Measurements from ENCODE around the gene NBAS. TPM values are rescaled to one million over a fixed set of nuclear protein-coding genes. Genes with fewer than 3 reads are reported as not detected.
A peak's percentile ranks its signal among the peaks of the same experiment; 100 is the strongest.

Gene NBAS
- total and polyA plus RNA-seq, 2 of the 13 experiments (the other 11 are each of a cell fraction or from before 2014, with no cell fraction given) = 33.6 to 58.7 TPM

GRCh38 chr2:15435474-15435873 is 125.7 kb downstream of the NBAS start (continued):
- TF ChIP-seq ZNF232 (CRISPR knock-in tag; IDR thresholded peaks at IDR 0.05; ENCODE audit: borderline replicate concordance) = no peak
- peak; percentile 23; the same call in 1 of the 2 replicates for TF ChIP-seq KAT8 (CRISPR knock-in tag; IDR thresholded peaks at IDR 0.05)
- no peak for TF ChIP-seq HDAC6 (IDR thresholded peaks at IDR 0.05; ENCODE audit: low read depth, low read length)
- TF ChIP-seq ZNF615 (CRISPR knock-in tag; IDR thresholded peaks at IDR 0.05; ENCODE audit: borderline replicate concordance) = no peak
- TF ChIP-seq ZNF652 (CRISPR knock-in tag; IDR thresholded peaks at IDR 0.05; ENCODE audit: borderline replicate concordance, low read depth) = no peak
- TF ChIP-seq FOXK2 (IDR thresholded peaks at IDR 0.05) = no peak
- no peak for TF ChIP-seq RFXAP (CRISPR knock-in tag; IDR thresholded peaks at IDR 0.05; ENCODE audit: borderline replicate concordance)
- no peak for TF ChIP-seq PHF20 (CRISPR knock-in tag; IDR thresholded peaks at IDR 0.05)
- TF ChIP-seq HMGXB3 (CRISPR knock-in tag; IDR thresholded peaks at IDR 0.05; ENCODE audit: borderline replicate concordance) = no peak
- TF ChIP-seq SP4 (CRISPR knock-in tag; IDR thresholded peaks at IDR 0.05) = no peak
- TF ChIP-seq ZNF883 (CRISPR knock-in tag; IDR thresholded peaks at IDR 0.05; ENCODE audit: not compliant biosample characterization) = no peak
- no peak for TF ChIP-seq RBFOX2 (IDR thresholded peaks at IDR 0.05; ENCODE audit: low read depth, low read length)
- TF ChIP-seq ZNF574 (CRISPR knock-in tag; IDR thresholded peaks at IDR 0.05) = 0 out of 2 replicates have a peak, but pooled peaks have one; percentile 29
- TF ChIP-seq ZNF773 (CRISPR knock-in tag; IDR thresholded peaks at IDR 0.05; ENCODE audit: borderline replicate concordance) = no peak
- peak; percentile 41; the same call in 1 of the 2 replicates for TF ChIP-seq TFAP4 (IDR thresholded peaks at IDR 0.05; ENCODE audit: borderline replicate concordance, low read depth)
- TF ChIP-seq ZNF543 (CRISPR knock-in tag; IDR thresholded peaks at IDR 0.05) = no peak
- TF ChIP-seq PLRG1 (conservative IDR thresholded peaks at IDR 0.05) = no peak
- TF ChIP-seq BATF2 (CRISPR knock-in tag; IDR thresholded peaks at IDR 0.05) = no peak
- TF ChIP-seq TAF1 (CRISPR knock-in tag; IDR thresholded peaks at IDR 0.05) = no peak
- peak; percentile 85 for TF ChIP-seq SIX1 (CRISPR knock-in tag; IDR thresholded peaks at IDR 0.05; ENCODE audit: borderline replicate concordance)
- no peak for TF ChIP-seq ADNP (CRISPR knock-in tag; IDR thresholded peaks at IDR 0.05)
- TF ChIP-seq RFX3 (CRISPR knock-in tag; IDR thresholded peaks at IDR 0.05) = no peak
- TF ChIP-seq ARNT2 (CRISPR knock-in tag; IDR thresholded peaks at IDR 0.05; ENCODE audit: low read depth) = no peak

All from HepG2 (cell line).